Effector CD4-positive, alpha-beta T cell (primary cell): ENCODE results near the gene RIN2.

Experiments used
- DNase-seq: peaks from one replicate; pipeline ENCODE4 v3.0.0-alpha.2; 2020

The RIN2 gene

DNA sequence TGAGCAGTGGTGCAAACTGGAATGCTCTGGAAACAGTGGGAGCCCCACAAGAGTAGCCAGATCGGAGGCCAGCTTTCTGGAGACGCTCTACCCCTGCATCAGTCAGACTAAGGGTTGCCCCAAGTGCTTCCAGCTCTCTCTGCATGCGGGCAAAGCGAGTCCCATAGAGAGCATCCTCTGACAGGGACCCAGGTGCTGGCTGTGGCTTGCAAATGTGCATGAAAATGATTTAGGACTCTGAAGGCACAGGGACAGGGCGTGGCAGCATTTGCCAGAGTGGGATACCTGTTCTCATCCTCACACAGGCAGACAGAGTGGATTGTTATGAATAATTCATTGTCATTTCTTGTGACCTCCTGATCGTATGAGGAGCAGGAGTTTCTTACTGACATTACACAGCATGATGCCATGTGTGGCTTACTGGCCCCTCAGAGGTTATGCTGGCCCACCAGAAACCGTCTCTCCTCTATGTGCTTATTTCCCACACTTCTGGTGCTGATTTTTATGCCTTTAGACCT lies 10.3 kb downstream of the RIN2 start:
- DNase-seq, result no peak

DNA sequence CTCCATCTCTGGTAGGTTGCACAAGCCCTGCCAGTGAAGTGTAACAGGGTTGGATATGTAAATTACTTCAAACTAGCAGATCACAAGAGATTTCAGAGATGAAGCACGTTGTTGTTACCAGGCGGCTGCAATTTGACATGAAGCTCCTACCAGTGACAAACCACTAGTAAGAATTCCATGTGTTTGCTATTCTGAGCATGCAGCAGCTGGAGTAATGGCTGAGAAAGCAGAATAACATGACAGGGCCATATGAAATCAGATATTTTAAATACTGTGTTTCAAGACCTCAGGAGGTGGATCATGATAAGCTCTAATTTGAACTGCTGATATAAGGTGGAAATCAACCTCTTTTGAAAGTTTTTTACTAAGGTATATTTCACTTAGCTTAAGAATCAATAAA lies 11.4 kb downstream of the RIN2 start:
- no peak for DNase-seq

DNA sequence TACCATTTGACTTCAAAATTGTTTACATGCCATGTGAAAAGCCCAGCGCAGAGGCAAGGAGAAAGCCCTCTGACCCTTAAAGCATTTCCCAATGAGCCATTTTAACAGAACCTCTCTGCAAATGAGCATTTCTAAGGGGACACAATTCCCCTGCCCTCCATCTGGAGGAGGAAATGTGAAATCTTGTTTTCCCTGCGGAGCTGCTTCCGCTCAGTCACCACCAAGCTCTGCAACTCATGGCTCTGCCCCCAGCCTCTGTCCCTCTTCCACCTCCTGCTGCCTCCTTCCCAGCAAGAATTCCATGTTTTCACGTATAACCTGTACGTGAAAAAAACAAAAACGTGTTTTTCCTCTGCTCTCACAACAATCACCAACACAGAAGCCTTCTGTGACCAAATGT lies 12.3 kb downstream of the RIN2 start:
- DNase-seq, result no peak

DNA sequence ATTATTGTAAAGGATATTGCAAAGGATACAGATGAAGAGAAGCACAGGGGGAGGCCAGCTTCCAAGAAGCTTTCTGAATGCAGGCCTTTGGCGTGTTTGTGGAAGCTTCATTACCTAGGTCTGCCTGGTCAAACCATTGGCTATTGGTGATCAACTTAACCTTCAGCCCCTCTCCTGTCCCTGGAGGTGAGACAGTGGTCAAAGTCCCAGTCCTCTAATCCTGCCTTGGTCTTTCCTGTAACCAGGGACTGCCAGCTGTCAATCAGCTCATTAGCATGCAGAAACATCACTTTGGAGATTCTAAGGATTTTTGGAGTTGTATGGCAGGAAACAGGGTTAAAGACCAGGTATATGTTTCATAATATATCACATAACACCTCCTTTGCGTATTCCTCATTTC lies 13.0 kb downstream of the RIN2 start:
- DNase-seq, result no peak

DNA sequence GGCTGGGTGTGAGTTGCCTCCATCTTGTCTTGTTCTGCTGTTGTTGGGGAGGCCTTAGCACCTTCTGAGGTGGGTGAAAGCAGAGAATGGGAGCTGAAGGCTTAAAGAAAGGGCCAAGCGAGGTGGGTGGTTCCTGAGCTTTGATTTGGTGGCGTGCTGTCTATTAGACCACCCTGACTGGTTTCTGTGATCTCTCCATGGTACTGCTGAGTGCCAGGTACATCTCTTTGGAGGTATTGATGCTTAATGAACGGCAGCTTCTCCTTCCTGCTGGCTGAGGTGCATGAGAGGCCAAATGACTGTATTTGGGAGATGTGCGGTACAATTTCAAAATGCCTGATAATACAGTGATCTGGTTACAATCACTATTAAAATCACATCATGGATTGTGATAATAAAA lies 15.4 kb downstream of the RIN2 start:
- no peak for DNase-seq

DNA sequence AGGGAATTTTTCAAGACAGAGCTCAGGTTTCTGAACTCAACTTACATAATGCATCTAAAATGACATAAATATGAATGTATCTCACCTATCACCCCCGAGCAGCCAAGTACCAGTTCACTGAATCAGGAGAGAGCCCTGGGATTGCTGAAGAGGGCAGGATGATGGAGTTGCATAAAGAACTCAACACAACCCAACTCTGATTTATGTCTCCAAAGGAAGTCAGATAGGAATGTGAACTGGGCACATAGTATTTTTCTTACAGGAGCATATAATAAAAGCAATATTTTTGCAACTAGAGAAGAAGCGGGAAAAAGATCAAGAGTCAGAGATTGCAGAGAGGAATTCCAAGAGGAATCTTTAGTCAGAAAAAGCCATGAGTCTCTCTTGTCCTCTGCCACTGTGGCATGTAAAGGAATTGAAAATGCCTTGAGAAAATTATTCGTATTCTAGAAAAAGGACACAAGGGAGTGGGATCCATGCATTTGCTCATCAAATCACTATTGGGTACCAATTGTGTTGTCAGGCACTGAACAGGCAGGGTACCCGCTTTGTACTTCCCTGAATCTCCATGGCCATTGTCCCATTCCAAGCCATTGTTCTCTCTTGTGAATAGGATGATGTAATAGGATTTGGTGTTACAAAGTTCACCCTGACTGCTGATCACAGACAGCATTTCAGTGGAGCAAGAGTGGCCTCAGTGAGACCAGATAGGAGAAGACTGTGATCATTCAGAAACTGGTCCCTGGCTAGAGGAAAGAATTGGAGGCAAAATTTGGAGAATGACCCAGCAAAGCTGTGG lies 16.3 kb downstream of the RIN2 start:
- DNase-seq, result no peak

DNA sequence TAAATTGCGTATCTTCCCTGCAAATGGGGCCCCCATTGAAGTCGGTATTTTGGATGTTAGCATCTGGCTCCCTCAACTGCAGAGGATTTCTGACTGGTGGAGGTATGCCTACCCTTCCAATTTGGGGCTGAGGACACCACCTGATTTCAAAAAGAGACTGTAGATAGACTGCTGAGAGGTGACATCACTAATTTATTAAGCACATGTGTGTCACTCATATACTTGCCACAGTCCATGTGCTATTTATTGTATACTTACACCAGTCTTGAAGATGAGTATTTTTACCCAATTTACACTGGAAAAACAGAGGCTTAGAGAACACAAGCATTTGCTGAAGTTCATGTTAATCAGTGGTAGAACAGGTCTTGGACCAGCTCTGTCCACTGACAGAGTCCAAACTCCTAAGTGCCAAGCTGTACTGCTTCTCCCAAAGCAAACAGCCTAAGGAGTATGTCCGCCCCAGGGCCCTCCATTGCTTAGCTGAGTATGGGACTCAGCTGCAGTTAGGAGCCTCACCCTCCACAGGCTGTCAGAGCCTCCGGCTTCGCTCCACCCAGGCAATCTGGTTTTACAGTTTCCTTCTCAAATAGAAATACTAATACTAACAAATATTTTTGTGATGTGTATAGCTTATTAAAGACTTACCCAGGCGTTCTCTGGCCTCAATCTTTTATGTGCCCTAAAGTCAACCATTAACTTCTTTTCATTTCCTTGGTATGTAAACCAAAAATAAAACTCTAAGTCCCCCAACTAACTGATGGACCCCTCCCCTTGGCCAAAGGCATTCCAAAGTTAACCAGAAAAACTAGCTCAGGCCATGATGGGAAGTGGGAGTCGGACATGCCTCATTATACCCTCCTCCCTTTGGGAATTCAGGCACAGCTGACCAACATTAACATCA lies 17.5 kb downstream of the RIN2 start:
- DNase-seq, result no peak

DNA sequence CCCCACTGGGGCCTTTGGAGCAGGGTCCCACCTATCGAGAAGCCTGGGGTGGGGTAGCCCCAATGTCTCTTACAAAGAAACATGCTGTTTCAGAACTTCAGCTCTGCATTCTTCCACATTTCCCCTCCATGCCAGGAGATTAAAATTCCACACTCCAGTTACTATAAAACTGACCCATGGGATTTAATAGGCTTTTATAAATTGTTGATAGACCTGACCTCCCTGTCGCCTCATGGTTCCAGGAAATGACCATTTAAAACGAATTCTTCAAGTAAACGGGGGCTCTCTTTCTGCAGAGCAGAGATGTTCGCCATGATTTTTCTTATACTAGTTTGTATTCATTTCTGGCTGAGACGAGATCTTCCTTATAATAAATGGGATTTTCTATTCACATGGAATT lies 19.3 kb downstream of the RIN2 start:
- no peak for DNase-seq

DNA sequence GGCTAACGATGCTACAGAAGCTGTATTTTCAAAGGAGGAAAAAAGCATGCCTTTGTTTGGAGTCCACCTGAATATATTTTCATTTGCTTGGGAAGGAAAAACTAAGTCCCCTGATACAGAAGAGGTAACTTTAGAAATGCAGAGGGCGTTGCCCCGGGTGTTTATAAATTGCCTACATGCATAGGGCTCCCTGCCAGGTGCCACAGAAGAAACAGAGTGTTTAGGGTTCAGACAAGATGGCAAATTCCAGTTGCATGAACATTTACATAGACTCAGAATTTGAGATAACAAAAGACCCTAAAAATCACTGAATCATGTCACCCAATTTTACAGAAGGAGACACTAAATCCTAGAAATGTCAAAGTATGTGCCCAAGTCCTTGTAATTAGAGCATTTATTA lies 19.9 kb downstream of the RIN2 start:
- no peak for DNase-seq

DNA sequence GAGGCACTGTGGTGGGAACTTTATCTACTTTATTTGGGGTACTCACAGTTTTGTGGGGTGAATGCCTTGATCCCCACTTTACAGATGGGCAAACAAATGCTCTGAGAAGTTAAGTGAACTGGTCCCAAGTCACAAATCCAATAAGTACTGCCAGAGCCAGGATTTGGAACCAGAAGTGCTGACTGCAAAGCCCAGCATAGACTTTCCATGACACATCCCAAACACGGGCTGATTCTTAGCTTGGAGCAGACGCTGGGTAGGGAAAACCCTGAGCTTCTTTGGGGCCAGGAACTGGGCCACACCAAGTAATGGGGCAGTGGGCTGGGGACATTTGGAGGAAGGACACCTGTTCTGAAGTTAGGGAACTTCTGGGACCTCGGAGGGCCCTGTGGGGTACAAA lies 20.3 kb downstream of the RIN2 start:
- DNase-seq, result no peak

DNA sequence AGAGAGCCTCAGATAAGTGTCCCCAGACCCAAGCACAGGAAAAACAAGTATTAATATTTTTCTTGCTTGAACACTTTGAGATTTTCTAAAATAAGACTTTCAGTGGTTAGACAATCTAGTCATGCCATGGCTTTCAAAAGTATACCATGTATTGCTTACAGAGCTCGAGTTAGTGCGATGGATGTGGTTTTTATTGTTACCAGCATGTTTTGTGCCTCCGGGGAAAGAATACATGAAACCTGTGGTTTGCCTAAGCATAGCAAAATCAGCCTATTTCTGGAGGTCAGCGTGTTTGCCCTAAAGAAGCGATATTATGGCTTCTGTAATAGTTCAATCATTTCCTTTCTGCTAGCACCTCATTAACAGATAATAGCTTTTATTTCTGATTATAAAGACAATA lies 21.6 kb downstream of the RIN2 start:
- no peak for DNase-seq

DNA sequence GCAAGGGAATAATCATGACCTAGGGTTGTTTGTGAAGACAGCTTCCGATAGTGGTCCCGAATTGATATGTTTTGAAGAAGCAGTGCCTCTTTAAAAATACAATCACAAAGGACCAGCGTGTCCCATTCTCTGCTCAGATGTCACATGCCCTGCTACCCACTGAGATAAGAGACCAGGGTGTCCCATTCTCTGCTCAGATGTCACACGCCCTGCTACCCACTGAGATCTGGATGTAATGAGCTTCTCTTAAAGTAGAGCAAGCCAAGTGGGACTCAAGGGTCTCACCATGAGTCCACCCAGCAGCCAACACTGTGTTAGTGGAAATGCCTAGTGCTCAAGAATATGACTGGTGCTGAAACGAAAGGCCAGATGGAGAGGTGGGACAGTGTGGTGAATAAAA lies 22.2 kb downstream of the RIN2 start:
- no peak for DNase-seq

DNA sequence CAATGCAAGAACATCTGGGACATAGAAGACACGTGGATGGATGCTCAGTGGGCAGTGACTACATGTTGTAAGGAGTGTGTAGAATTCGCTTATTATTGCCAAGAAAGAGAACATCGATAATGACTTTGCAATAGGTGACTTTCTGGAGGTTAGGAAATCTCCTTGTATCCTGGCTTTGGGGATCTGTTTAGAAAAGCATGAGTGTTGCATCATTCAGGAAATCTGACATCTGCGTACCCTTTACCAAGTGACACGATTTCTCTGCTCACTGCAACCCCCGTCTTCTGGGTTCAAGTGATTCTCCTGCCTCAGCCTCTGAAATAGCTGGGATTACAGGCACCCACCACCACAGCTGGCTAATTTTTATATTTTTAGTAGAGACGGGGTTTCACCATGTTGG lies 23.2 kb downstream of the RIN2 start:
- DNase-seq, result no peak

DNA sequence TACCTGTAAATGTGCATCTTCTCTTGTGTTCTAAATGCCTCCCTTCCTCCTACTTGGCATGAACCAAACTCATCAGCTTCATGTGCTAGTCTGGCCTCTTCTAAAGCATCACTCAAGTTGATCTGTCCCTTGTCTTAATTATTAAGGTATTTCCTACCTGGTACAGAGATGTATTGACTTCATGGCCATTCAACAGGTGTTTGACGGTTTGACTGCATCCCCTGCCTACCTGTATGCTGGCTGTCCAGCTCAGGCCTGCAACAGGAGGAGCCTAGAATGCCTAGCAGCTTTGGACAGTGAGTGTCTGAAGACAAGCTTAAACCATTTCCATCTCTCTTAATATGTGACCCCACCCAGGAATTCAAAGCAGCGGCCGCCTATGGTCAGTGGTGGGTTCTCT lies 24.6 kb downstream of the RIN2 start:
- DNase-seq, result no peak

DNA sequence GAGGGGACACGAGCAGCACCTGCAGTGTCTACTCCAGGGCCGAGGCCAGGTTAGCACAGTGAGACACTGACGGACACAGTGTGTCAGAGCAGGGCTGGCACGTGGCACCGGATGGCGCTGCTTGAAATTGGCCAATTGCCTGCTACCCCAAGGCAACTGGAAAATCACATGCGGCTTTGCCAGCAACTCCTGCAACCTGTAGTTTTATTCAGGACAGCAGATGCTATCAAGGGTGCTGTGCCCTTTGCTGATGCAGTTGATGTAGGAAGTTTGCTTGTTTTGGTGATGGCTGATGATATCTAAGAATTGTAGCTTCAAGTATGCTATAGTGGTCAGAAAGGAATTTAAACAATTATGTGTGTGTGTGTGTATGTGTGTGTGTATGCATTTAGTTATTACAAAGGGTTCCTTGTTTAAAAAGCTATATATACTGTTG lies 25.9 kb downstream of the RIN2 start:
- no peak for DNase-seq

DNA sequence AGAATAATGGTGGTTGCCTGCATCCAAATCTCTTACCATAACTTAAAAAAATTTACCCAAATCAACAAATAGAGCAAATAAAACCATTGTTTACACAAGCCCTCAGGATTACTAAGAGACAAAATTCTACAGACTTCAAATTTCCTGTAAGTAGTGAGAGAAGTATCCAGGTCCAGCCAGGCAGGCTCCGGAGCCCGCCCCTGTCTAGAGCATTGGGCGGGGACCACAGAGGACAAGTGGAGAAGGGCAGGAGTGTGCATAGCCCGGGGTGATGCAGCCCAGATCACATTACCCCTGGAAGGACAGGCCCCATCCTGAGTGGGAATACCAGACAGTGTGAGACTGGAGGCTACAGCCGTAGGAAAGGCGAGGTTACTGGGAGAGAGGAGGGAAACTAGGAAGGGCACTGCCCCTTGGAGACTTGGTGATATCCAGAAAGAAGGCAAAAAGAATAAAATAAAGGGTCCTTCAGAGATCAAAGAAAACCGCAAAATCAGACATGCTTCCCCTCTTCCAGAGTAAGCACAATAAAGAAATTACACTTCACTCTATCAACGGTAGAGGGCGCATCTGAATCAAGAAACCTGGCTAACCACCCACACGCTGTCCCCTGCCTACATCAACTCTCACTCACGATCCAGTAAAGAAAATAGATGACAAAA lies 26.6 kb downstream of the RIN2 start:
- DNase-seq, result no peak

DNA sequence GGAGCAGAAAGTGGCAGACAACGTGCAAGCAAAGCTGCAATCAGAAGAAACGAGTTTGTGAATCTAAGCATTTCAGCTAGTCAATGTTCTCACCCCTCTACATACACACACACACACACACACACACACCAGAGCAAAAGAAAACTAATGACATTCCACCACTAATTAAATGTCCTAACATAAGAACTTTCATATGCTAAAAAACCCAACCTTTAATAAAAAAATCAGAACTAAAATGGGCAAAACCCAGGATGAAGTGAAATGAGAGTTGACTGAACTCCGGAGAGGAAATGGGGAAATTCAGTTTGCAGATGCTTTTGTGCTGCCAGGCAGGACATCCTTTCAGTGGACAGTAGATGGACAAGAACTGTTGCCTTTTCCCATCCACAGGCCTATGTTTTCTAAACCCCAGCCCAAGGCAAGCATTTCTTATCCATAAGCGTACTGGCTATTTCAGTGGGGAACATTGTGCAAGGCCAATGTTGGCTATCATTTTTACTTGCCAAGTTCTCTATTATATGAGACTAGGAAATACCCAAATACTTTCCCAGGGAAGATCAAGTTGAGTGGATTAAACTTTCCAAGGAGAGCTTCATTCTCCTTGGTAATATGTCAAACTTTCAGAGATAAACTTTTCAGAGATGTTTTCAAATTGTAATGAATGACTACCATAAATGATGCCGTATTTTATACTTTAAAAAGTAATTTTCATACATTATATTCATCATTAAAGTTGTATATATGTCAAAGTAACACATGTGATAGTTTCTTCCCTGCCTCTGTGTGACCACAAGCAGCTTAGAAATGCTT lies 27.3 kb downstream of the RIN2 start:
- DNase-seq, result no peak

DNA sequence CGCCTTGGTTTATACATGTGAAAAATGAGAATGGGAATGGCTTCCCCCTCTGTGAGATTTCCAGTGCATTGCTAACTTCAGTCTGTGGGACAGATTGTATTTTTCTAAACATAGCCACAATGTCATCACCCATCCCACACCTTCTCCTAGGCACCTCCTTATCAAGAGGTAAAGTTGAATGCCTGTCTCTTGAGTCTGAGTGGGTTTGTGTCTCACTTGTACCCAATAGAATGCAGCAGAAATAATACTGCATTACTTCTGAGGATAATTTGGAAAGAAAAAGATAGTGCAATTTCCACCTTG lies 27.9 kb downstream of the RIN2 start:
- DNase-seq, result no peak

DNA sequence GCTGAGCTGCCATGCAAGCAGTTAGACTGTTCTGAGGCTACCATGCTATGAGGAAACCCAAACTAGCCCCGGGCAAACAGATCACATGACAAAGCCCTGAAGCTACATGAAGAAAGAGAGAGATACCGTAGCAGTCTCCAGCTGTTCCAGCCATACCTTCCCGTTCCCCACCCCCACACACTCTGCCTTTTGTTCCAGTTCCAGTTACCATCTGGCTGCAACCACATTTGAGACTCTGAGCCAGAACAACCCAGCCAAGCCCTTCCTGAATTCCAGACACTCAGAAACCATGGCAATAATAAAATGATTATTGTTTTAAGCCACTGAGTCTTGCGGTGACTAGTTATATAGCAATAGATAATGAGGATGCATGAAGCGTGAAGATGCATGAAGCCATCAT lies 28.3 kb downstream of the RIN2 start:
- no peak for DNase-seq

DNA sequence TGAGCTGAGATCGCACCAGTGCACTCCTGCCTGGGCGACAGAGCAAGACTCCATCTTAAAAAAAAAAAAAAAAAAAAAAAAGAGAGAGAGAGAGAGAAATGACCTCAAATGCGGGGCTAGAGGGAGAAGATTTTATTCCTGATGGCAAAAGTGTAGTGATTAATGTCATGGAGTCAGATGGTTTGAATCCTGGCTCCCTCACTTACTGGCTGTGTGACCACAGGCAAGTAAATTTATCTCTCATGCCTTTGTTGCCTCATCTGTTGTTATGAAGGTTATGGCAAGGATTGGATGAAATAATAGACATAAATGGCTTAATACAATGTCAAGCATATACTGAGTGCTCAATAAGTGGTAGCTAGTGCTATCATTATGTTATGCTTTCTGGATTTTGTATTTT lies 29.3 kb downstream of the RIN2 start:
- DNase-seq, result no peak

DNA sequence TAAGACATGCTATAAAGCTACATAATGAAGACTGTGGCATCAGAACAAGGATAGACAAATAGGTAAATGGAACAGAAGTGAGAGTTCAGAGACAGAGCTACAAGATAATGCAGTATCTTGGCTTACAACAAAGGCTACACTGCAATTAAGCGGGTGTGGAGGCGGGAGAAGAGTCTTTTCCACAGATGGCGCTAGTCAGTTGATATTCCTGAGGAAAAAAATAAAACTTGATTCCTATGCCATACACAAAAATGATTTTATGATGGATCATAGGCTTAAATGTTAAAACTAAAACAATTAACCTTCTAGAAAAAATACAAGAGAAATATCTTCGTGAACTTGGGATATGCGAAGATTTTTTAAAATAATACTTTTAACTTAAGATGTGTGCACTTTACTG lies 31.0 kb downstream of the RIN2 start:
- DNase-seq, result no peak

DNA sequence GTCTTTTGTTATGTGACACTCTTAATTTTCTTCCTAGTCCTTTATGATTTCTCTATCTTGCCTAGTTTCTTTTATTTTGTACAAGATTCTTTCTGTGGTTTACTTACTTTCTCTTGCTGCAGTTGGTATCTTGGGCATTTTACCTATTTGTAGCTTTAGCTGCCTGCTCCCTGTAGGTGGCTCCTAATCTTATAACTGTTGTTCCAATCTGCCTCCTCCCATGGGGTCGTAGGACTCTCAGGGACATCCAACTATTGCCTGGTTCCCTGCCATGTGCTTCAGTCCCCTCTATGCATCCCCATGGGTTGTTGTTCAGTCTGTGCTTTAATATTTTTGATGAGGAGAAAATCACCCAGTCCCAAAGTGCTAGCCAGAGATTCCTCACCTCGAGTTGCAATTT lies 31.4 kb downstream of the RIN2 start:
- DNase-seq, result no peak

DNA sequence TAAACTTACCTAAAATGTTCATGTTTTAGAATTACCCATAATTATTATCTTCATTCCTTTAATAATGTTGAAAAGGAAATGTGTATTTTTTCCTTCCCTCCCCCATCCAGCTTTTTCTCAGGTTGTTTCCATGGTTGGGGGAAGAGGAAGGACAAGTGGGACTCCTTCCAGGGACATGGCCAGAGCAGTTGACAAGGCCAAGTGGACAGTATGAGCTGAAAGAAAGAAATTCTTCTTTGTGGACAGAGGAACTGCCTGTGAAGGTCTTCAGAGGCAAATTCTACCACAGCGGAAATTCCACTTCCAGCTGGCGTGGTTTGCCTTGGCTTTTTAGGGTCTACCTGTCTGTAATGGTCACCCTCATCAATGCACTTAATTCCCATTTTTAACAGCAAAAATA lies 33.8 kb downstream of the RIN2 start:
- no peak for DNase-seq
